Left colon (tissue), 2 donors: Measurements from ENCODE around the gene CPS1. TPM values are rescaled to one million over a fixed set of nuclear protein-coding genes. Genes with fewer than 3 reads are reported as not detected.
A peak's percentile ranks its signal among the peaks of the same experiment; 100 is the strongest.

ENCODE experiments used
- ATAC-seq: fragments of 200-7000 bp; cut with Tn5 transposase; one replicate; pipeline ENCODE4 v1.9.1; 2020; ENCODE audit warnings: mild to moderate bottlenecking, moderate library complexity
- DNase-seq, 2 donors: peaks; one replicate each; pipeline ENCODE4 v3.0.0-alpha.2; 2020
- intact Hi-C, 2 donors: fragments of 100-400 bp; cut with DNase I in 1 of 2; cut with micrococcal nuclease in 1 of 2; formaldehyde crosslinking; loops; one replicate each; pipeline versions ENCODE4 v1.11.2 to v1.14.0; 2022; cut with DNase I, micrococcal nuclease
- total RNA-seq, 2 donors: library from RNA; stranded (reverse); fragmentation: NEBNext Ultra II Directional; extraction: Animal tissue kit (Norgen Biotek cat#: 25700); gene quantifications; one replicate each; pipeline ENCODE4 v1.2.1, GENCODE V29; 2021
- donor health status: DM: no; HTN: no; CAD: no.
- donor health status: DM: yes; HTN: yes; CAD: no.

Gene CPS1
- total RNA-seq, 2 donors from 2014 or later, result 0.18 to 0.70 TPM

DNA sequence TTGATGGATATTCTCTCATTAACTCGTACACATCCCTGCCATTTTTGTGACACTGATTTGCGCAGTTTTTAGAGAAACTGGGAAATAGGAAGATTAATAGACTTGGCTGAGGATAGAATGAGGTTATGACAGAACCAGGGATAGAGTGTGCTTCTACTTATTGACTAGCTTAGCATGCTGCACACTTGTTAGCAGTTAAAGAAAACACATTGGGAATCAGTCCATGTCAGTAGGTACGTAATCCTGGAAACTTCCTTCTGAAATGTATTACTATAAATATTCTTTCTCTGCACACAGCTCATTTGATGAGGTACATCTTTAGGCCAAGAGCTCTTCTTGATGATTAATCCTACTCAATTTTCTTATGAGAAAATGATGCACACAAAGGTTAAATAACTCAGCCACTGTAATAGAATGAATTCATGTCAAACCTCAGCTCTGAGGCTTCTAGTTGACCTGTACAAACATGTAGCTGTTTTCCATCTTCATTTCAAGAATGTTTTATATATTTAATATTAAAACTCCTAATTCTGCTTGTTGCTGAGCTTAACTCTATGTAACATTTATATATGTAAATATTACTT is 12.3 kb upstream of the CPS1 start:
- no peak for DNase-seq
- ATAC-seq, result no peak
- intact Hi-C loops, result no loop called here

DNA sequence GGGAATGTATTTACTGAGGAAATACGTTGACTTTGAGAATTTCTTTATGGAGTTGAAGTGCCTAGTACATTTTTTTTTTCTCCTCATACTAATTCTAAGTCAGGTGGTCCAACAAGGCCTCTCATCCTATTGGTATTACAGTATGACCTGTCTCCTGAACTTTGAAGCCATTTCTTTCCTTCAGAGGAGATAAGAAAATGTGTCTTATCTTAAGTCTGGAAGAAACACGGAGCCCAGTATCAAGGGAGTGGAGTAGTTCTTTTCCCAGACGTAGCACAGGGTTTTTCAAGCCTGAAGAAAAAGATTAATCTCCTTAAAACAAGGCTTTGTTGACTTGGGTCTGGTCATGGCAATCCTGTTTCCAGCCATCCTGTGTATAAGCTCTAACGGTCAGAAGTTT is 11.6 kb upstream of the CPS1 start:
- DNase-seq (no peak), ATAC-seq (no peak)
- intact Hi-C loops, result no loop called here

DNA sequence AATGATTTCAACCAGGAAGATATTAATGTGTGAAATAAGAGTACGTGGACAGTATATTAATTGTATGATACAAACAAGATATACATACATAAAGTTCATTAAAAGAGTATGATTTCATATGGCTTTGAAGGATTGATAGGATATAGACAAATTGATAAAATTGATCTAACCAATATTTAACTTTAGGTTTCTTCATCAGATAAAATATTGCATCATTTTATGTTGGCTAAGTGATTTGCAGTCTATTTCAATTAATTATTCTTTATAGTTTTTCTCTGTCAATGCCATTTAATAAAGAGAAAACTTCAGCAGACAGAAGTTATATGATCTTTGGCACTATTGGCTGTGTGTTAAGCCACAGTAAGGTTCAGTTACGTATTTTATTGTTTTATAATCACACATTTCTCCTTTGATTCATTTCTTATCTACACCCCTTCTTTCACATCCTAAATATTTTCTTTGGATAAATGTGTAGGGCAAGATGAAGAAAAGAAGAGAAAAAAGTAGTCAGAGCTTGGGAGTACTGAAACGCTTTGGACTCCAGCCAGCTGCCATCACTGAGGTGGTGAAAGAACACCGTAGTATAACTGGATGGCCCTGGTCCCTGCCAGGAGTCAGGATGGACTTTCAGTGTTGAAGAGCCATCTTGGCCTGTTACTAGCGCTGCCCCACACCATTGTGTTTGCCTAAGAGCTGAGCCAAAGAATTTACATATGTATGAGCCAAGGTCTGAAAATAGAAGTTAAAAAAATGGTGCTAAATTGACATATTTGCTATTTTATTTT is 9.8 kb upstream of the CPS1 start:
- ATAC-seq (peak; percentile 95), DNase-seq (peak; percentile 62 to 76)
- intact Hi-C loops, result no loop called here

DNA sequence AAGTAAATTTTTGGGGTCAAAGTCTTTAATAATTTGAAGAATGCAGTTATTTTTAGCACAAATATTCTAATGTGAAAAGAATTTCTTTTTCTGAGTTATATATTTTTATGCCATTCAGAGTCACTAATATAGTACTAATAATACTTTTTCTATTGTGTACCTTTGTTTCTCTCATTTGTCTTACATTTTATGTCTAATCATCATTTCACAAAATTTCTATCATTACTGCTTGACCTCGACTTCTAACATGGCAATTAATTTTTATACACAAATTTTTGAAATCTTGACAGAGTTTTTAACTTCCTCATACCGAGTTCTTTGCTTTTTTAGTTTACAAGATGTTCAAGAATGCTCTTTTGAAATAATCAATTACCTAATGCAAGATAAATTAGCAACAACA is 8.4 kb upstream of the CPS1 start:
- intact Hi-C loops, result no loop called here
- DNase-seq (no peak), ATAC-seq (no peak)

DNA sequence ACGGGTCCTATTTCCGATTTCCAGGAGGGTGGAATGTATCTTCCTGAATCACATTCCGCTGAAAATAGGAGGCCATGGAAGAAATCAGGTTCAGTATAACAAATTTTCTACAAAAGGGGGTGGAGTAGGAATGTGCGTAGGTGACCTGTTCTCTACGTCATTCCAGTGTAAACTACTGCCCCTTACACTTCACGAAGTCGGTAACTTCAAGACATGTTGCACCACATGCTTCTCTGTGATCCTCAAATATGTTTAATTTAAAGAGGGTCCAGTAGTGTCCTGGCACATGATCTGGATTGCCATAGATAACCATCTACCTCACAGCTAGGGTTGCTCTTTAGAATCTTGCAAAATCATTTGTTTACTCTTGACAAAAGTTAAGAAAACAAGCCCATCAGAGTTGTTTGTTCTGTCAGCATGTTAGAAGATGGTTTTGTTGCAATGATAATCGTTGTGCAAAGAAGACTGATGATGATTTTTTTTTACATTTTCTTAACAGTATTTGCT is 7.5 kb upstream of the CPS1 start:
- no peak for ATAC-seq
- intact Hi-C loops, result no loop called here
- no peak for DNase-seq

GRCh38 chr2:210551001-210551400 is 5.4 kb upstream of the CPS1 start:
- ATAC-seq (no peak), DNase-seq (no peak)
- intact Hi-C loops, result no loop called here

- intact Hi-C loops, result no loop called here
- DNase-seq (no peak), ATAC-seq (no peak)
These were observed 3.0 kb upstream of the CPS1 start for GRCh38 chr2:210553373-210553772.

DNA sequence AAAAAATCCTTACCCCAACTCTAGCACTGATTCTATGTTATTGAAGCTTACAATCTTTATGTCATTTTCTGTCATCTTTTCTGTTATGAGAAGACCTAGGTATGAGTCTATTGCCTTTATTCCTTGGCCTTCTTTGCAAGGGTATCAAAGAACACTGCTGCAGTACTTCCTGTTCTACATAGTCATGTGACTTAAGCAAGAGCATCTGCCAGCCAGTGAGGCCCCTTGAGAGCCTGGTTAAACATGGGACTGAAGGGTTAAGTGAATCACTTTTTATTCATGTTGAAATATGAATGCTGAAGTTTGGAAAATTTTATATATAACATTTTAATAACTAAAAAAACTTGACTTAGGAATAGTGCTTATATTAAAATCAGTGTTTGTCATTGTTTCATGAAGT is 844 bp upstream of the CPS1 start:
- ATAC-seq, result no peak
- intact Hi-C loops, result no loop called here
- DNase-seq, result no peak

DNA sequence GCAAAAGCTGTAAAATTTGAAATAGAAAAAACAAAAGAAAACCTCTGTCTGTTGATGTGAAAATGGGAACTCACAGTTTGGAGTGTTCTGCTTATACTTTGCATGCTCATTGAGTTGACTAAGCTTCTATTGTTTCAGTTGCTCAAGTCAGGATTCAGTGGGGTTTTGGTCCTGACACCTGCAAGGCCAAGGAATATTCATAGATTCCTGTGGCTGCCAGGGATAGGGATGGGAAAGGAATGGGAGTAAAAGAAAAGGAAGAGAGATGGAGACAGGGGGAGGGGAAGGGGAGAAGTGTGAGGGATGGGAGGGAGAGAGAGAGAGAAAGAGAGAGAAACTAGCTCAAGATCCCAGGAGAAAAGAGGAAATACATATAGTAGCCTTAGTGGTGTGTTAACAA is 1.3 kb downstream of the CPS1 start:
- DNase-seq (no peak), ATAC-seq (no peak)
- intact Hi-C loops, result no loop called here

DNA sequence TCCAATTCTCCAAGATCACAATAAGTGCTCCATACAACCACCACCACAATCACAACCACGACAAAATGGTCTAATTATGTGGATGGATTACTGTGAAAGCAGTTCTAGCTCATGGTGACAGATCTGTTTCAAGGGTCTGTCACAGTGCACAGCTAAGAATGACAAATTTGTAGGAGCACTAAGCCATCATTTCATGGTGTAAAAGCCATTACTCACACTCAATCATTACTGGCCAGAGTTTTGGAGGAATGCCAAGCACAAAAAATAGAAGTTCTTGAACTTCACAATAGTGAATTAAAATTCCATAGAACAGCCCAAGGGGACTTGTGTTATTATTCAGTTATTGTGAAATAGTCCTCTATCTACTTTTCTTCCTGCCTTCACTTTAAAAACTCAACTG is 2.3 kb downstream of the CPS1 start:
- intact Hi-C loops, result no loop called here
- DNase-seq (no peak), ATAC-seq (no peak)

DNA sequence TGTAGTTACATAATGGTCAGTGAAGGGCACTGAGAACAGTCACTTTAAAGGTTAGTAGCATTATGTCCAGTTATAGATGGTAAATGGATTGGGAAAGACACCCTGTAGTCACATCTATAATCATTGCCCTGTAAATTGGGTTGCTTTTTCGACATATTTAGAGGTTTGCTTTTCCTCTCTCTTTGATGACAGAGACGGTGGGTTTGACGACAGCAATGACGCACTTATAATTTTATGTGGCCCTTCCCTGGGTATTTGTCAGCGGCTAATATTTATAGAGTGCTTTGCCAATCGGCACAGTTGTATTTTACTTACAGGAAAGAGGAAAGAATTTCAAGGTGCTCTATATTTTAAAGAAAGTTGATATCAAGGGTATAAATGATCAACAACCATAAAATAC is 2.8 kb downstream of the CPS1 start:
- no peak for DNase-seq
- no peak for ATAC-seq

DNA sequence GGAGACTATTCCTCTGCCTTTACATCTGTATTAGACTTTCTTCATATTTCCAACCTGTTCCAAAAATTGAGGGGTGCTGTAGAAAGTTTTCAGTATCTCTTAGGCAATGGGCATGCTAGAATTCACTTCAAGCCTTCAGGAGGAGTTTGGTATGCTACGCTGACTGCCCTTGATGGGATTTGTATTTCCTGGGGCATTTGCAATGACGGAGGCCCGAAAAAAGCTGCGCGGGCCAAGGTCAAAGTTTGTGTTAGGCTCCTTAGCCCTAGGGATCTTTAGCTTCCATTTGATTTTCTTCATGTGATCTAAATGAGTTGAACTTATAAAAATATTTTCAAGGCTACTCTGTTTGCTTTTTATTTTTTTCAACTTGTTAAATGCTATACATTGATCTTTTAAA is 5.1 kb downstream of the CPS1 start:
- intact Hi-C loops, result no loop called here
- DNase-seq, result no peak
- no peak for ATAC-seq

More for the DNA sequence above, 2.8 kb downstream of the CPS1 start:
- intact Hi-C loops, result no loop called here

GRCh38 chr2:210562091-210562490 is 5.7 kb downstream of the CPS1 start:
- no peak for ATAC-seq
- intact Hi-C loops, result no loop called here
- DNase-seq, result no peak

DNA sequence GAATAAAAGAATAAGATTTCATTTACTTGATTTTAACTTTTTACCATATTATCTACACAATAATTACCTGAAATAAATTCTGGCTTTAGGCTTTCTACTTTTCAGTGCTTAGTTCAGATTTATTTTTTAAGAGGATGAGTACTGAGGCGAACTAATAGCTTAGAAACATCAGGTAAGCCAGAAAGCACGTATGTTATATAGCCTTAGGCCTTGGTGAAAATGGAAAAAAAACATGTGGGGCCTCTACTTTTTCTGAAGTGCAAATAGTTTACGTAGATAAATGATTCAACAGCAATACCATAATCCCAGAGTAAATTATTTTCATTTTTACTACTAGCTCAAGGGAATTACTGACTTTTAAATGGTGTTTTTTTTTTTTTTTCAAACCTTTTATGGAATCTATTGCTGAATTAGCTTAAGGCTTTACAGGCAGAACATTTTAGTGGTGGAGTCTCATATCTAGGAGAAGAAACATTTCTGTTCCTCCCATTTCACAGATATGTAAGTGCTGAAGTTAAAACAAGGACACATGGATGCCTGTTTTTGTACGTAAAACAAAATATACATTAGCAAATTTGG is 6.2 kb downstream of the CPS1 start:
- intact Hi-C loops, result no loop called here
- no peak for ATAC-seq
- no peak for DNase-seq

GRCh38 chr2:210567279-210567678 is 10.9 kb downstream of the CPS1 start:
- no peak for DNase-seq
- intact Hi-C loops, result no loop called here
- ATAC-seq, result no peak

- intact Hi-C loops, result no loop called here
- DNase-seq, result no peak
- no peak for ATAC-seq
These were observed 11.7 kb downstream of the CPS1 start for GRCh38 chr2:210568108-210568507.

GRCh38 chr2:210577263-210578071 is 21.1 kb downstream of the CPS1 start:
- intact Hi-C loops, result no loop called here
- DNase-seq (no peak), ATAC-seq (no peak)

DNA sequence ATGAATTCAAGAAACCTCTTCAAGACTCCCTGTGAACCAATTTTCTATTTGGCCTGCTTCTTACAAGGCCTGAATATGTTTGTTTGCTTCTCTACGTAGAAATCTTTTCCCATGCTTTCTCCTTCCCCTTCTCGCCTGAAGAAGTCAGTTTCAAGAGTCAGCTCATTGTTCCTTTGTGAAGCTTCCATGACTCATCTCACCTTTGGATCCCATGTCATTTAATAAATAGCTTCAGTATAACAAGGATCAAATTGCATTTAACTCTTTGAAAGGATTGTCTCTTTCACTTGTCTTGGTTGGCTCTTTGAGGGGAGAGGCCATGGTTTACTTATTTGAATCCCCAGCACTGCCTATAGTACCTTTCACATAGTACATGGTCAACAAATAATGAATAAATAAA is 28.4 kb downstream of the CPS1 start:
- peak; percentile 45 for ATAC-seq
- intact Hi-C loops, result no loop called here
- DNase-seq, result no peak

GRCh38 chr2:210586381-210586780 is 30.0 kb downstream of the CPS1 start:
- no peak for ATAC-seq
- intact Hi-C loops, result no loop called here
- DNase-seq, result no peak

DNA sequence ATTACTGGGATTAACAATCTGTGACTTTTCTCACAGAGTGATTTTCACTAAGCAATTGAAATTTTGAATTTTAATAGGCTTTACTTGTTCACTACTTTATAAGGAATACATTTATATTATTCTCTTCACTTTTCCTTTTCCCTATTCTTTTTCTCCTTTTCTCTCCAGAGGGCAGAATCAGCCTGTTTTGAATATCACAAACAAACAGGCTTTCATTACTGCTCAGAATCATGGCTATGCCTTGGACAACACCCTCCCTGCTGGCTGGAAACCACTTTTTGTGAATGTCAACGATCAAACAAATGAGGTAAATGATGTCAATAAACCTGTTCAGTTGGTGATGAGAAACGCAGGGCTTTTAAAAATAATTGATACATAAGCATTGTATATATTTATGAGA is 35.3 kb downstream of the CPS1 start:
- intact Hi-C loops, result no loop called here
- DNase-seq (no peak), ATAC-seq (no peak)
